ENCODE measurements around the gene CACNA1A.
"Not testable (repeated sequence)": the region's sequence is repeated elsewhere in the genome, so short reads cannot be mapped to it uniquely, and the experiment has no call there.

CACNA1A gene

DNA sequence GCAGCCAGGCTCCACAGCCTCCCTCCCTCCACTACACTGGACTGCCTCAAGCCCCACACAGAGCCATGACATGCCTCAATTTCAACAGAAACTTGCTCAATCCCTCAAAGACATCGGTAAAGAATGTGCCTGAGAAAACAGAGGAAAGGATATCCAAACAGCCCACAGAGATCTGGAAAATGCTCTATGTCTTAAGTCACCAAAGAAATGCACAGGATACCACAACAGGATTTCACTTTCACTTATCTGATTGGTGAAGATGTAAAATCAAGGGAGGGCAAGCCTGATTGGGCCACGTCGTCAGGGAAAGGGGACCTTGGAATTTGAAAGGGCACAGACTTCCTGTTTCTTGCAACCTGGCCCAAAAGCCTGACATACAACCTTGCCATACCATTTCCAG is 14.2 kb downstream of the CACNA1A start:
- no peak for DNase-seq

DNA sequence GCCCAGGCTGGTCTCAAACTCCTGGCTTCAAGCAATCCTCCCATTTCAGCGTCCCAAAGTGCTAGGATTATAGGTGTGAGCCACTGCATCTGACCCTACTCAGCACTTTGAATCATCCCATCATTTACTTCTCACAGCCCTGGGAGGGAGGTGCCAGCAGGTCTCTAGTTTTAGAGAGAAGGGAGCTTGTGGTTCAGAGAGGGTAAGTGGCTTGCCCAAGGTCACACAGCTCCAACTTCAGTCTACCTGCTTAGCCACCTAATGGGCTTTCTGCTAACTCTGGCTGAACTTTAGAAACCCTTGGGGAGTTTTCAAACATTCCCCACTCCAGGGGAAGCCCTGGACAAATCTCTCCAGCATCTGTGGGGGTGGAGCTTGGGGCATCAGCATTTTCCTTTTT is 18.3 kb downstream of the CACNA1A start:
- no peak for DNase-seq

DNA sequence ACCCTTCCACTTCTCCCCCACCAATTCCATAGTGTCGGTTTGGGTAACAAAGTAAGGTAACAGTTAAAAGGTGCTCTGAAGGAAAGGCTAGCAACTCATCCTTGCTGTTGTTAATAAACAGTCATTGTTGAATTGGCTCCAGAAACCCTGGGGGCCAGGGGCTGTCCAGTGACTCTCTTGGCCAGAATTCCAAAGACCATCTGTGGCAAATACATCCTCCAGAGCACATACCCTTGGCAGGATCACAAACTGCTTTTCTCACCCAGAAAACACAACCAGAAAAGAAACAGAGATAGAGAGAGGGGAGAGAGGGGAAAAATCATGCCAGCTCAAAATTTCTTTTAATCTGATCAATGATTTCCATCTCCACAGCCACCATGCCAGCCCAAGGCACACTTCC is 22.1 kb downstream of the CACNA1A start:
- no peak for DNase-seq

DNA sequence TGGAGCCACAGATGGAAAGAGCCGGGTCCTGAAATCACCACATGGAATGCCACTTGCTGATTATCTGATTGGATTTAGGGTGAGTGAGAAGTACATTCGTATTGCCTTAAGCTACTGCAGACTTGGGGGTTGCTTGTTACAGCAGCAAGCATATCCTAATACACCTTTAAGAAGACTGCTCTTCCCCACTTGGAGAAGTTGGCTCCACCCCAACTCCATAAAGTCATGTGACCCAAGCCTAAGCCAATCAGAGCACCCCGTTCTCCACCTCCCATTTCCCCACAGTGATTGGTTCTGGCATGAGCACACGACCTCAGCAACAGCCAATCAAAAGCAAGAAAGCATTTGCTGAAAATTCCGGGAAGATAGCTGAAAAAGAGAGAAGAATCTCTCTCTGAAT is 23.1 kb downstream of the CACNA1A start:
- DNase-seq, result no peak

DNA sequence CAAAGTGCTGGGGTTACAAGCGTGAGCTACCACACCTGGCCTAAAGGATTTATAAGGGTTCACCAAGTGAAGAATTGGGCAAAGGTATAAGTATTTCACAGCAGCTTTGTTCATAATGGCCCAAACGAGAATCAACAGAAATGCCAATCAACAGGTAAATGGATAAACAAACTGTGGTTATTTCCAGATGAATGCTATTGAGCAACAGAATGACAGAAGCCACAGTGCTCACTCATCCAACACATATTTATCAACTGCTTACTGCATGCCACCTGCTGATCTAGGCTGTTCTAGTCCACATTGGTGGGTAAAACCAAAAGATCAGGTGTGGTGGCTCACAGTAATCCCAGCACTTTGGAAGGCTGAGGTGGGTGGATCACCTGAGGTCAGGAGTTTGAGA is 27.7 kb downstream of the CACNA1A start:
- DNase-seq, result no peak

DNA sequence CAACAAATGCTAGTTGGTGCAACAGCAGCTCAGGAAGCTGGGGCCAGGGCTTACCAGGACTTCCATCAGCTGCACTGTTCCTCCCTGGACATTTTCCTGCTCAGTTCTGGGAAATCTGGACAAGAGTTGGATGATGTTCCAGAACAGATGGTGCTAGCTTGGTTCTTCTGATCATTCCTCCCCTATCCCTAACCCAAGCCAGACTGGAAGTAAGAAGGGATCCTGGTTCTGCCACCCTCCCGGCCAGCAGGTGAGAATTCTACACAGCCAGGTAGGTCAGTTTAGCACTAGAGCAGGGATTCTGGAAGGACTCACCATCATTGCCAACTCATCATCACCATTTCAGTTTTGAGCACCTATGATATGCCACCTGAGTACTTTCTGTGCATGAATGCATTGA is 30.2 kb downstream of the CACNA1A start:
- DNase-seq, result no peak

DNA sequence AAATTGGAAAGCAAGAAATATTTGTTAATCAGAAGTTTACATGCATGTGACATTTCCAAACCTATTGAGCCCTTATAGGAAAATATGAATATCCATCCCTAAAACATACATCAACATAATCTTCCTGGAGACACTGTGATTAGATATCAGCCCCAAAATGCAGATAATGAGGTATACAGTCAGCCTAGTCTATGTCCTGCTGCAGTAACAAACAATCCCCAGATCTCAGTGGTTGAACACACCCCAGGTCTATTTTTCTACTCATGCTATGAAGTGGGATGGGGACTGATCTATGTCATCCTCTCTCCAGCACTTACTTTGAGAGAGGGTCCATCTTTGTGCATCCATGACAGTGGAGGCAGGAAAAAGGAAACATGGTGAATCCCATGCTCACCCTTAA is 31.2 kb downstream of the CACNA1A start:
- no peak for DNase-seq

DNA sequence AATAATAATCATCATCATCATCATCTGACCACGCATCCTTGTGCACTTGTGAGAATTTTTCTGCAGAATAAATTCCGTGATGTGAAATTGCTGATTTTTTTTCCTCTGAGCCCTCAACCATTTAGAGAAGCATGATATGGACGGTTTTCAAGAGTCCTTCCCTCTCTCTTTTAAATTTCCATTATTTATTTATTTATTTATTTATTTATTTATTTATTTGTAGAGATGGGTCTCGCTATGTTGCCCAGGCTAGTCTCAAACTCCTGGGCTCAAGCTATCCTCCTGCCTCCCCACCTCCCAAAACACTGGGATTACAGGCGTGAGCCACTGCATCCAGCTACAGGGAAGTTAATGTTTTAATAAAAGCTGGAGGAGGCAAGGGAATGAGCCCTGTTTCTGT is 39.6 kb downstream of the CACNA1A start:
- no peak for DNase-seq

DNA sequence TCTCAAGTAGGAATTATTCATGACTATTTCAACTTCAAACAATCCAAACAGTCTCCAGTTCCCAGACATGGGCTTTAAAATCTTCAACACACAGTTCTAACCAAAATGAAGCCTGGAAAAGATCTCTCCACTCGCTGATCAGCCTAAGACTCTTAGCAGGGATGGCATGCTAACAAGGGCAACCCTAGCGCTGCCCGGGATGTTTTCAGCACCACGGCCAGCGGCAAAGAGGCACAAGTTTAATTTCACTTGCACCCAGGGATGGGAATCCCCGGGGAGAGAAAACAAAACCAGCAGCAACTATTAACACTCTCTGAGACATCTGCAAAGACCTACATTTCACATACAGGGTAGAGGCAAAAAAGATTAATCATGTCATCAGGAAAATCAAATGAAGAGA is 43.0 kb downstream of the CACNA1A start:
- DNase-seq, result no peak

DNA sequence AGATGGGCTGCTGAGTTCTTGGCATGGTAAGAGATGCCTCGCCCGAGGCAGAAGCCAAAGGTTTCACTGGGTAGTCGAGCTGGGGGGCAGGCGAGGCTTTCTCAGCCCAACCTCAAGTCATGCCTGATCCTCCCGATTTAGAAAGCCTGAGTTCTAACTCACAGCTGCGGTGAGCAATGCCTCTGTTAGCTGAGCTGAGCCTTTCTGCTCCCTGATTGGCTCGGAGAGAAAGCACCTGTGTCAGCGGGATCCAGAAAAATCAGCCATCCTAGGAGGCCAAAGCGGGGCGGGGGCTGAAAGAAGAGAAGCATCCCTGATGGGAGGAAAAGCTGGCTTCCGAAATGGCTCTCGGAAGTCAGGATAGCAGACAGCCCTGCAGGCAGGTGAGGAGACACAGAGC is 44.7 kb downstream of the CACNA1A start:
- no peak for DNase-seq

DNA sequence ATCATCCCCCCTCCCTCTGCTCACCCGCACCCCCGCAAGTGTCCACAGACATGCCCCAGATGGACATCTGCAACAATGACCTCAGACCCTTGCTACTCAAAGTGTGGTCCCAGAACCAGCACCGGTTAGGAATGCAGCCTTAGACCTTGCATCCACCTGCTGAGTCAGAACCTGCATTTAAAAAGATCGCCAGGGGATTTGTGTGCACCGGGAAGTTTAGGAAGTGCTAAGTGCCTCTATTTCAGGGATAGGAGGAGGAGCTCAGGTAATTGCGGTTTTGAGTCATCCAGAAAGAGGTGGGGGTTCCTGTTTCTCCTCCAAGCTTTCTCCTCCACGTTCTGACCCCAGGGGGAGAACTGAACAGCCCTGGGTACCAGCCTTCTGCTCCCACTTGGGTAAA is 46.2 kb downstream of the CACNA1A start:
- DNase-seq, result no peak

DNA sequence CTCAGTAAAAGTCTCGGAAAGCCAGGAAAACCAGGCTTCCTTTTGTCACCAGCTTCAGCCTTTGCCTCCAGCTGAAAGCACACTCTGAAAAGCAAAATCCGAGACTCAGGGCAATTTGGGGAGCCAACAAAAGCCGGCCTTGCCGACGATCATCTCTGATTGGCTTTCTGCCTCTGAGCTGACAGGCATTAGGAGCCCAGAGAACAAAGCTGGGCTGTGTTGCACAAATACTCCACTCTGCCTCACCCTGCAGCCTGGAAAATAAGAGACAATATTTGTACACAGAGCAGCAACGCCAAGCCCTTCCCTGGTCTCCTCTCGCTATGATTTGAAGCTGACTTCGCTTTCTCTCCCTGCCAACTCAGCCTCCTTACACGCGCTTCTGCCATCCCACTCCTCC is 46.9 kb downstream of the CACNA1A start:
- DNase-seq, result no peak

DNA sequence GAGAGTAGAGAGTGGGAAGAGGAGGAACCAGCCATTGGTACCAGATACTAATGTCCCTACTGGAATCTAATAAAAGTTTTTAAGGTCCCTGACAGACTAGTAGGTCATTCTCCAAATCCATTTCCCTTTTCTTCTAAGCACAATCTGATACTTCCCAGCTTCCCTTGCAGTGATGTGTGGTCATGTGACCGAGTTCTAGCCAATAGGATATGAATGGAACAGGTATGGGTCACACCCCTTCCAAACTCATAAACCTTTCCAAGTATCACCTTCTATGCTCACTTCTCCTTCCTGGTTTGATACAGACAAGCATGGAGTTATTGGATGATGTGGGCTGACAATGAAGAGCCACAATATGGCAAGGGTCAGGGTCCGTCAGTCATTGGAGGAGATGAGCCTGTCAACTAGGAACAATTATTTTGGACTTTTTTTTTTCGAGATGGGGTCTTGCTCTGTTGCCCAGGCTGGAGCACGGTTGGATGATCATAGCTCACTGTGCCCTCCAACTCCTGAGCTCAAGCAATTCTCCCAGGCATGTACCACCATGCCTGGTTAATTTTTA is 54.8 kb downstream of the CACNA1A start:
- DNase-seq, result no peak

DNA sequence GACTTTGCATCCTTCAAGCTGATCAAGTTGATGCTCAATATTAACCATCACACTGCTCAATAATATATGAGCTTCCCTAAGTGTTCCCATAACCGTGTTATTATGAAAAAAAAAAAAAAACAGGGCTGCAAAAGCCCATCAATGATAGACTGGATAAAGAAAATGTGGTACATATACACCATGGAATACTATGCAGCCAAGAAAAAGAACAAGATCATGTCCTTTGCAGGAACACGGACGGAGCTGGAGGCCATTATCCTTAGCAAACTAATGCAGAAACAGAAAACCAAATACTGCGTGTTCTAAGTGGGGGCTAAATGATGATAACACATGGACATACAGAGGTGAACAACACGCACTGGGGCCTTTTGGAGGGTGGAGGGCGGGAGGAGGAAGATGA is 58.3 kb downstream of the CACNA1A start:
- DNase-seq, result no peak

DNA sequence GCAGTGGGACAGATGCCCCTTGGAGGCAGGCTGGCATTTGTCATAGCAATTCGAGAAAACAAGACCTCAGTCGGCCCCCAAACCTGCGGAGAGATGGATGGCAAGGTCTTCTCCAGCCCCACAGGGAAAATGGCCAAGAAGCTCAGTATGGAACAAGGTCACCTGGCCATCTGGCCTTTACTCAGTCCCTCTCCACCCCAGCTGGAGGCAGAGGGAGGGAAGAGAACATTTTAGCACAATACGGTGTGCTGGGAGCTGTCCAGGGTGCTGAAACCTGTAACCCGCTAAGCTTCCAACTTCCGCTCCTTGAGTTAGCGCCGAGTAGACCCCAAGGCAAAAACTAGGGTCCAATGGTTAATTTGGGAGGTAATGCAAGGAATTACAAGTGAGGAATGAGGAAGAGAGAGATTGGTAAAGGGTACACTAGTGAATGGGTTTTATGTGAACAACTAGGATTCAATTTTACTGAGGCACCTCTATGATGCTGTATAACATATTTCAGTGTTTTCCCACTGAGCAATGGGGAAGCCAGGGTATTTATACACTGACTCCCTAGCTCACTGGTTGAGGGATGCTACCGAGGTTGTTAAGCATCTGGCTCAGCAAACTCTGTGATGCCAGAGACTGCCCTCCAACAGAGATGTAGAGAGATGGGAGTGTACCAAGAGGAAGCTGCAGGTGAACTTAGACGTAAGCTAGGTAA is 64.3 kb downstream of the CACNA1A start:
- DNase-seq, result no peak

DNA sequence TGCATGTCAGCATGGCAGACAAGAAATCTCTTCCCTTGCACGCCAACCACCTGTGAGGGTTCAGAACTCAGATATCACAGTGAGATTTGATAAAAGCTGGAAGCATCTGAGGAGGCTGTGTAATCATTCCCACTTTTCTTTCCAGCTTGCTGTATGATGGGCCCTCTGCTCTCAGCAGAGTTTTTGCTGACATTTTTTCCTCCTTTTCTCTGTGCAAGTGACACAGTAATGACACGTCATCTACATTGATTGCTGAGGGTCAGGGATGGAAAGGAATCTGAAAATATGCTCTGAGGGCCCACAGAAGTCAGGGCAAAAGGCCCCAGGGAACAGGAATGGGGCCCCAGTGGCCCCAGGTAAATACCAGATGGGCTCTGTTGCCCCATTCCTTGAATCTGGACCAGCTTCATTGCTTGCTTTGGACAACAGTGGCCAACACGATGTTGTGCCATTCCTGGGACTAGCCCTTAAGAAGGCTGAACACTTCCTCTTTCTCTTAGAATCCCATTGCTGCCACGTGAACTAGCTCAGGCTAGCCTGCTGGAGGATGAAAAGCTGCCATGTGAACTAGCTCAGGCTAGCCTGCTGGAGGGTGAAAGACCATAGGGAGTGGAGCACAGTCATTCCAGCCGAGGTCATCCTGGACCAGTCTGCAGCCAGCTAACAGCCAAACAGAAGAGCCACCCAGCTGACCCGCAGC is 68.2 kb downstream of the CACNA1A start:
- DNase-seq, result no peak

DNA sequence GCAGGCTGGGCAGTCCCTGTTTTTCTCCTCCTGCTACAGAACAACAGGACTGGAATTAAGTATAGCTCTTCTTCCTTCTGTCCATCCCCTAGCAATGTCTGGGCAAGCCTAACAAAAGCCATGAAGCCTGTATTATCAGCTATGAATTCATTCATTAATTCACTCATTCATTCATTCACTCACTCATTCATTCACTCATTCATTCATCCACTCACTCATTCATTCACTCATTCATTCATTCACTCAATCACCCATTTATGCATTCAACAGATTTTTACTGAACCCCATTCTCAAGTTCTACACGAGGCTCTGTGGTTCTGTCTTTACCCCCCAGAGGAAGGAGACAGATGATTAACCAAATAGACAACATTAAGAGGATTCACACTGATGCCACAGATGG is 69.9 kb downstream of the CACNA1A start:
- DNase-seq, result no peak

DNA sequence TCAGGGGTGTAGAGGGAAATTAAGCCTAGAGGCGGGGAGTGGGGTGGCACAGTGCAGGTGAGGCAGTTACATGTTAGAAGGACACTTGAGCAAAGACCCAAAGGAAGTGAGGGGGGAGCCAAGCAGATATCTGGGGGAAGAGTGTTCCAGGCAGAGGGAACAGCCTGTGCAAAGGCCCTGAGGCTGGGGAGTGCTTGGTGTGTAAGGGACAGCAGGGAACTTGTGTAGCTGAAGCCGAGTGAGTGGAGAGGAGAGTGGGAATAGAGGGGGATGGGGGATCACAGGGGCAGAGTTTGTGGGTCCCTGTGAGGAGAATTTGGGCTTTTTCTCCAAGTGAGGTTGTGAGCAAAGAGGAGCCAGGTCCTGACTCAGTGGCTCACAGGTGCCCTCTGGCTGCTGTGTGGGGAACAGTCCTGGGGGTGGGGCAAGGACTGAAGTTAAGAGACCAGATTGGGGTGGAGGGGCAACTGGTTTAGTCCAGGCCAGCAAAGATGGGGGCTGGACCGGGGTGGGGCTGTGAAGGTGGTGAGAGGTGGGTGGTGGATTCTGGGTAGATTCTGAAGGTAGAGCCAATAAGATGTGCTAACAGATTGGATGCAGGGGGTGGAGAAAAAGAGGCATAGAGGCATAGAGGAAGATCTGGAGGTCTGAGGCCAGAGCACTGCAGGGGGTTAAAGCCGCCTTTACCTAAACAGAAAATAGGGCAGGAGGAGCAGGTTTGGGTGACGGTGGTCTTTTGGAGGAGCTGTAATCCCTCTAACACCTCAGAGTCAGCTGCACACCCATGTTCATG is 75.3 kb downstream of the CACNA1A start:
- DNase-seq, result no peak

DNA sequence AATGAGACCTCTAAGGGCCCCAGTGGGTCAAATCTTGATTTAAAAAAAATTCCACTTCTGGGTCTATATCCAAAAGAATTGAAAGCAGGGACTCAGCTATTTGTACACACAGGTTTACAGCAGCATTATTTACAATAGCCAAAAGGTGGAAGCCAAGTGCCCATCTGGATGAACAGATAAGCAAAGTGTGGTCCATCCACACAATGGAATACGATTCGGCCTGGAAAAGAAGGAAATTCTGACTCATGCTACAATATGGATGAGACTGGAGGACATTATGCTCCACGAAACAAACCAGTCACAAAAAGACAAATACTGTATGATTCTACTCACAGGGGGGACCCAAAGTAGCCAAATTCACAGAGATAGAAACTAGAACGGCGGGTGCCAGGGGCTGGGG is 76.7 kb downstream of the CACNA1A start:
- DNase-seq, result no peak

DNA sequence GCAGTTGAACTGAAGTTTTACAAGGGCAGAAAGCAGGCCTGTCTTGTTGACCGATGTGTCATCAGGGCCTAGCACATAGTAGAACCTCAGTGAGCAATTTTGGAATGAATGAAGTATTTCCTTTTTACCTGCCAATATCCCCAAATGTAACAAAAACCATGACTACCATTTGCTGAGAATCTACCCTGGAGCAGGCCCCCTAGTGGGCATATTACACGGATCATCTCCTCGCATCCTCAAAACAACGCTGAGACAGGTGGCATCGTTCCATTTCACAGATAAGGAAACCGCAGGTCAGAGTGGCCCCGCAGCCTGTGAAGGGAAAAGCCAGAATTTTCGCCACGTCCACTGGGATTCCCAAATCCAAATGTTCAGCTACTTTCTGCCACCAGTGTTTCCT is 77.9 kb downstream of the CACNA1A start:
- DNase-seq, result no peak

DNA sequence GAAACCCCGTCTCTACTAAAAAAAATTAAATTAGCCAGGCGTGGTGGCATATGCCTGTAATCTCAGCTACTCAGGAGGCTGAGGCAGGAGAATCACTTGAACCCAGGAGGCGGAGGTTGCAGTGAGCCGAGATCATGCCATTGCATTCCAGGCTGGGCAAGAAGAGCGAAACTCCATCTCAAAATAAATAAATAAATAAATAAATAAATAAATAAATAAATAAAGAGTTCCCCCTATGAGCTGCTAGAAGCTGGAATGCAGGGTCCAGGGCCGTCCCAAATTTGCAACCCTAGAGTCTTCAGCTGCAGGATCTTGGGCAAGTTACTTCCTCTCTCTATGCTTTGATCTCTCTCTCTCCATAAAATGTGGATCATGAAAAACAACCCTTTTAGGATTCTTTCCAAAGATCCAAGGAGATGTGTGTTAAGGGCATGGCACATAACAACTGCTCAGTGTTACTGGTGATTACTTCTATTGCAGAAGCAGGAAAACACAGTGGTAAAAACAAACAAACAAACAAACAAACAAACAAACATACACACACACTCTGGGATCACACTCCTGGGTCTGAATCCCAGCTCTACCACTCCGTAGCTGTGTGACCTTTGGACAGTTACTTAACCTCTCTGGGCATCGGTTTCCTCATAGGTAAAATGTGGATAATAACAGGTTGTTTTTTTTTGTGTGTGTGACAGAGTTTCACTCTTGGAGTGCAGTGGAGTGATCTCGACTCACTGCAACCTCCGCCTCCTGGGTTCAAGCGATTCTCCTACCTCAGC is 78.8 kb downstream of the CACNA1A start:
- no peak for DNase-seq

DNA sequence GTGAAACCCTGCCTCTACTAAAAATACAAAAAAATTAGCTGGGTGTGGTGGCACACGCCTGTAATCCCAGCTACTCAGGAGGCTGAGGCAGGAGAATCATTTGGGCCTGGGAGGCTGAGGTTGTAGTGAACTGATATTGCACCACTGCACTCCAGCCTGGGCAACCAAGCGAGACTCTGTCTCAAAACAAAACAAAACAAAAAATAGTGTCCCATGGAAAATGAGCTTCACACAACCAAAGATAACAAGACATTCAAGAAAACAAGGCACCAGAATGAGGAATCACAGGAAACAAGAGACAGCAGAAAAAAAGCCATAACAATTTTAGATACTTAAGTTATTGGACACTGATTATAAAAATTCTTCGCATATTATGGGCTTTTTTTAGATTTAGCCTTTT is 80.4 kb downstream of the CACNA1A start:
- not testable (repeated sequence) for DNase-seq

DNA sequence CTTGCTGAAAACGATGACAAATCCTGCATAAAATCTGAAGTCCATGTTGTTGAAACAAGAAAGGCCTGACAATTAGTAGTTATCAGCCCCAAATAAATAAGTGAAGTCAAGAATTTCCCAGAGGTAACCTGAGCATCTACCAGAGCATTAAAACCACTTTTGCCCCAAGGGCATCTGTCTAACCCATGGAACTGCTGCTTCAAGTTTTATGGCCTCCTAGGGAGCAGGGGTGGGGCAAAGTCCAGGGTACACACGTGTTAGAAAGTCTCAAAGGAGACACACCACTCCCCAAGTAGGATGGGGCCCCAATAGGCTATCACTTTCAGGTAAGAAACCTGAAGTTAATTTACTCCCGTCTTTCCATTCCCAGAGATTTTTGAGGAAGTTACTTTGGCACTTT is 81.1 kb downstream of the CACNA1A start:
- no peak for DNase-seq

Data from 8988T (cell line).